Neural cell (in vitro differentiated cells): ENCODE data around the gene EXTL1. TPM values are rescaled to one million over a fixed set of nuclear protein-coding genes. Genes with fewer than 3 reads are reported as not detected.

Experiments used
- H2AFZ ChIP-seq: fragments of 200-600, 300-800 bp; sonication (generic), shearing (Covaris generic); 2 replicates; pipeline ENCODE4 v1.6.0; 2014; ENCODE audit warnings: low read depth, mild to moderate bottlenecking, antibody characterized with exemption, low read length, moderate library complexity
- H3F3A ChIP-seq: fragments of 200-600 bp; shearing (Covaris generic); 2 replicates; pipeline ENCODE4 v1.6.1; 2016; ENCODE audit warnings: mild to moderate bottlenecking, moderate library complexity, mixed read lengths, antibody characterized with exemption, low read length; ENCODE audit not compliant: insufficient read depth, poor library complexity, severe bottlenecking
- H3K27ac ChIP-seq: fragments of 200-600, 300-800 bp; sonication (generic), shearing (Covaris generic); 2 replicates; pipeline ENCODE4 v1.5.1; 2014; ENCODE audit warnings: mild to moderate bottlenecking, low read length, moderate library complexity
- H3K27me3 ChIP-seq: fragments of 300-800, 200-600 bp; sonication (generic), shearing (Covaris generic); 2 replicates; pipeline ENCODE4 v1.6.0; 2014; ENCODE audit warnings: mild to moderate bottlenecking, low read depth, low read length, moderate library complexity; ENCODE audit not compliant: insufficient read depth
- H3K36me3 ChIP-seq: fragments of 300-800, 200-600 bp; sonication (generic), shearing (Covaris generic); 2 replicates; pipeline ENCODE4 v1.5.1; 2014; ENCODE audit warnings: mild to moderate bottlenecking, antibody characterized with exemption, low read length, moderate library complexity; ENCODE audit not compliant: insufficient read depth
- H3K4me2 ChIP-seq: fragments of 300-800, 200-600 bp; sonication (generic), shearing (Covaris generic); 2 replicates; pipeline ENCODE4 v1.6.0; 2014; ENCODE audit warnings: mild to moderate bottlenecking, low read length
- H3K4me3 ChIP-seq: fragments of 300-800, 200-600 bp; sonication (generic), shearing (Covaris generic); 2 replicates; pipeline ENCODE4 v1.5.1; 2014; ENCODE audit warnings: mild to moderate bottlenecking, low read length, moderate library complexity
- H3K79me2 ChIP-seq: fragments of 200-600 bp; shearing (Covaris generic); replicated peaks from 2 replicates; pipeline ENCODE4 v1.6.0; 2014; ENCODE audit warnings: mild to moderate bottlenecking, low read length, moderate library complexity; ENCODE audit not compliant: insufficient read depth
- H3K9ac ChIP-seq: fragments of 300-800, 200-600 bp; sonication (generic), shearing (Covaris generic); 2 replicates; pipeline ENCODE4 v1.6.1; 2016; ENCODE audit warnings: mild to moderate bottlenecking, low read length, mixed read lengths
- H3K9me2 ChIP-seq: fragments of 200-600 bp; shearing (Covaris generic); 2 replicates; pipeline ENCODE4 v1.6.1; 2016; ENCODE audit warnings: mild to moderate bottlenecking, low read length, mixed read lengths; ENCODE audit not compliant: insufficient read depth
- H3K9me3 ChIP-seq: fragments of 200-600, 300-800 bp; sonication (generic), shearing (Covaris generic); 2 replicates; pipeline ENCODE4 v1.6.1; 2016; ENCODE audit warnings: mild to moderate bottlenecking, mixed run types, low read length, moderate library complexity, mixed read lengths
- H4K20me1 ChIP-seq: fragments of 200-600 bp; shearing (Covaris generic); 2 replicates; pipeline ENCODE4 v1.6.1; 2016; ENCODE audit warnings: mild to moderate bottlenecking, mixed run types; ENCODE audit not compliant: insufficient read depth
- EP300 ChIP-seq: fragments of 450-650 bp; conservative IDR thresholded peaks from 2 replicates; pipeline ENCODE4 v1.6.1; 2014; ENCODE audit warnings: antibody characterized with exemption, mild to moderate bottlenecking, moderate library complexity; ENCODE audit not compliant: poor library complexity, severe bottlenecking
- EZH2 ChIP-seq: fragments of 200-600, 300-800 bp; shearing (Covaris generic), sonication (generic); IDR thresholded peaks from 2 replicates; pipeline ENCODE4 v1.6.1; 2014; ENCODE audit warnings: antibody characterized with exemption, low read length, borderline replicate concordance, mild to moderate bottlenecking; ENCODE audit not compliant: insufficient read depth, poor library complexity, severe bottlenecking
- MXI1 ChIP-seq: fragments of 450-650 bp; conservative IDR thresholded peaks from 2 replicates; pipeline ENCODE4 v1.6.1; 2014; ENCODE audit warnings: antibody characterized with exemption, mild to moderate bottlenecking; ENCODE audit not compliant: poor library complexity, severe bottlenecking
- POLR2AphosphoS5 ChIP-seq: IDR thresholded peaks from 2 replicates; pipeline ENCODE4 v1.6.1; 2012
- RAD21 ChIP-seq: fragments of 450-650 bp; conservative IDR thresholded peaks from 2 replicates; pipeline ENCODE4 v1.6.1; 2014; ENCODE audit warnings: antibody characterized with exemption, mild to moderate bottlenecking, moderate library complexity
- SMC3 ChIP-seq: fragments of 450-650 bp; conservative IDR thresholded peaks from 2 replicates; pipeline ENCODE4 v1.6.1; 2014; ENCODE audit warnings: antibody characterized with exemption, mild to moderate bottlenecking, moderate library complexity; ENCODE audit not compliant: poor library complexity
- TAF1 ChIP-seq: IDR thresholded peaks from 2 replicates; pipeline ENCODE4 v1.6.1; 2012; ENCODE audit warnings: low read depth
- polyA plus RNA-seq: library from polyadenylated mRNA; depleted of rRNA; stranded (reverse); fragments of >200 nt; gene quantifications from 2 replicates; pipeline ENCODE4 v1.2.3, GENCODE V29; 2014
- TF ChIP-seq, protein P1 (sequence below): IDR thresholded peaks from 2 replicates; pipeline ENCODE4 v1.6.1; 2012; ENCODE audit warnings: borderline replicate concordance
- TF ChIP-seq, protein P2 (sequence below): fragments of 450-650 bp; IDR thresholded peaks from 2 replicates; pipeline ENCODE4 v1.5.1; 2014; ENCODE audit warnings: antibody characterized with exemption, mild to moderate bottlenecking, moderate library complexity; ENCODE audit not compliant: poor library complexity, severe bottlenecking

EXTL1 gene
- polyA plus RNA-seq, 1 donor from 2014 or later: 2.7 TPM

DNA sequence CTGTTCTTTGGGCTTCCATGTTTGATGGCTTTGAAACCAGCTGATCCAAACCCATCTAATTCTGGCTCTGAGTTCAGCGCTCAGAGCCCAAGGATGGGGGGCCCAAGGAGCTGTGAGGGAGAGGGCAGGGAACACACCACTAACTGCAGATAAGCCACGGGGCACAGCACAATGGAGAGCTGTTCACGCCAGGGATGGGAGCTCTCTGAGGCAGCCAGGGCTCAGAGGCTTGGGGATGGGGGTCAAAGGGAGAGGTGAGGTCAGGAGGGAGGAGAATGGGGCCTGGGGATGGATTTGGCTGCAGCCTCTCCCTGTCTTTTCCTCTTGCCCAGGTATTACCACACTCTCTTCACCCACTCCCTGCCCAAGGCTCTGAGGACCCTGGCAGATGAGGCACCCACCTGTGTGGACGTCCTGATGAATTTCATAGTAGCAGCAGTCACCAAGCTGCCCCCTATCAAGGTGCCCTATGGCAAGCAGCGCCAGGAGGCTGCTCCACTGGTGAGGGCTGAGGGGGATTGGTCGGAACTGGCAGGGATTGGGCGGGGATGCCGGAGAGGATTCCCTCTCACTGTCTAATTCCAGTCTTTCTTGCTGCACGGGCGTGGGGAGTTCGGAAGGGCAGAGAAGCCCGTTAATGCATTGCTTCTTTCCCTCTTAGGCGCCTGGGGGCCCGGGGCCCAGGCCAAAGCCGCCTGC lies 13.1 kb downstream of the EXTL1 start:
- no peaks in the 10 kb centered on the region for H3F3A ChIP-seq
- peak overlapping the region; percentile 82 for H3K9ac ChIP-seq
- H3K79me2 ChIP-seq: no peaks in the 10 kb centered on the region
- H2AFZ ChIP-seq: peak overlapping the region; percentile 54
- H3K27ac ChIP-seq: no peak overlapping the region
- no peaks in the 10 kb centered on the region for H4K20me1 ChIP-seq
- no peaks in the 10 kb centered on the region for H3K27me3 ChIP-seq
- H3K36me3 ChIP-seq: no peaks in the 10 kb centered on the region
- TF ChIP-seq RAD21 (no peak), SMC3 (no peak), MXI1 (no peak), EP300 (no peak), POLR2AphosphoS5 (no peak), TAF1 (no peak)
- TF ChIP-seq, protein P1, sequence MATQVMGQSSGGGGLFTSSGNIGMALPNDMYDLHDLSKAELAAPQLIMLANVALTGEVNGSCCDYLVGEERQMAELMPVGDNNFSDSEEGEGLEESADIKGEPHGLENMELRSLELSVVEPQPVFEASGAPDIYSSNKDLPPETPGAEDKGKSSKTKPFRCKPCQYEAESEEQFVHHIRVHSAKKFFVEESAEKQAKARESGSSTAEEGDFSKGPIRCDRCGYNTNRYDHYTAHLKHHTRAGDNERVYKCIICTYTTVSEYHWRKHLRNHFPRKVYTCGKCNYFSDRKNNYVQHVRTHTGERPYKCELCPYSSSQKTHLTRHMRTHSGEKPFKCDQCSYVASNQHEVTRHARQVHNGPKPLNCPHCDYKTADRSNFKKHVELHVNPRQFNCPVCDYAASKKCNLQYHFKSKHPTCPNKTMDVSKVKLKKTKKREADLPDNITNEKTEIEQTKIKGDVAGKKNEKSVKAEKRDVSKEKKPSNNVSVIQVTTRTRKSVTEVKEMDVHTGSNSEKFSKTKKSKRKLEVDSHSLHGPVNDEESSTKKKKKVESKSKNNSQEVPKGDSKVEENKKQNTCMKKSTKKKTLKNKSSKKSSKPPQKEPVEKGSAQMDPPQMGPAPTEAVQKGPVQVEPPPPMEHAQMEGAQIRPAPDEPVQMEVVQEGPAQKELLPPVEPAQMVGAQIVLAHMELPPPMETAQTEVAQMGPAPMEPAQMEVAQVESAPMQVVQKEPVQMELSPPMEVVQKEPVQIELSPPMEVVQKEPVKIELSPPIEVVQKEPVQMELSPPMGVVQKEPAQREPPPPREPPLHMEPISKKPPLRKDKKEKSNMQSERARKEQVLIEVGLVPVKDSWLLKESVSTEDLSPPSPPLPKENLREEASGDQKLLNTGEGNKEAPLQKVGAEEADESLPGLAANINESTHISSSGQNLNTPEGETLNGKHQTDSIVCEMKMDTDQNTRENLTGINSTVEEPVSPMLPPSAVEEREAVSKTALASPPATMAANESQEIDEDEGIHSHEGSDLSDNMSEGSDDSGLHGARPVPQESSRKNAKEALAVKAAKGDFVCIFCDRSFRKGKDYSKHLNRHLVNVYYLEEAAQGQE: no peak
- TF ChIP-seq, protein P2, sequence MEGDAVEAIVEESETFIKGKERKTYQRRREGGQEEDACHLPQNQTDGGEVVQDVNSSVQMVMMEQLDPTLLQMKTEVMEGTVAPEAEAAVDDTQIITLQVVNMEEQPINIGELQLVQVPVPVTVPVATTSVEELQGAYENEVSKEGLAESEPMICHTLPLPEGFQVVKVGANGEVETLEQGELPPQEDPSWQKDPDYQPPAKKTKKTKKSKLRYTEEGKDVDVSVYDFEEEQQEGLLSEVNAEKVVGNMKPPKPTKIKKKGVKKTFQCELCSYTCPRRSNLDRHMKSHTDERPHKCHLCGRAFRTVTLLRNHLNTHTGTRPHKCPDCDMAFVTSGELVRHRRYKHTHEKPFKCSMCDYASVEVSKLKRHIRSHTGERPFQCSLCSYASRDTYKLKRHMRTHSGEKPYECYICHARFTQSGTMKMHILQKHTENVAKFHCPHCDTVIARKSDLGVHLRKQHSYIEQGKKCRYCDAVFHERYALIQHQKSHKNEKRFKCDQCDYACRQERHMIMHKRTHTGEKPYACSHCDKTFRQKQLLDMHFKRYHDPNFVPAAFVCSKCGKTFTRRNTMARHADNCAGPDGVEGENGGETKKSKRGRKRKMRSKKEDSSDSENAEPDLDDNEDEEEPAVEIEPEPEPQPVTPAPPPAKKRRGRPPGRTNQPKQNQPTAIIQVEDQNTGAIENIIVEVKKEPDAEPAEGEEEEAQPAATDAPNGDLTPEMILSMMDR: no peak
- peak overlapping the region; percentile 93 for H3K4me3 ChIP-seq
- no peaks in the 10 kb centered on the region for H3K9me2 ChIP-seq
- H3K4me2 ChIP-seq: peak overlapping the region; percentile 42
- H3K9me3 ChIP-seq: no peaks in the 10 kb centered on the region

DNA sequence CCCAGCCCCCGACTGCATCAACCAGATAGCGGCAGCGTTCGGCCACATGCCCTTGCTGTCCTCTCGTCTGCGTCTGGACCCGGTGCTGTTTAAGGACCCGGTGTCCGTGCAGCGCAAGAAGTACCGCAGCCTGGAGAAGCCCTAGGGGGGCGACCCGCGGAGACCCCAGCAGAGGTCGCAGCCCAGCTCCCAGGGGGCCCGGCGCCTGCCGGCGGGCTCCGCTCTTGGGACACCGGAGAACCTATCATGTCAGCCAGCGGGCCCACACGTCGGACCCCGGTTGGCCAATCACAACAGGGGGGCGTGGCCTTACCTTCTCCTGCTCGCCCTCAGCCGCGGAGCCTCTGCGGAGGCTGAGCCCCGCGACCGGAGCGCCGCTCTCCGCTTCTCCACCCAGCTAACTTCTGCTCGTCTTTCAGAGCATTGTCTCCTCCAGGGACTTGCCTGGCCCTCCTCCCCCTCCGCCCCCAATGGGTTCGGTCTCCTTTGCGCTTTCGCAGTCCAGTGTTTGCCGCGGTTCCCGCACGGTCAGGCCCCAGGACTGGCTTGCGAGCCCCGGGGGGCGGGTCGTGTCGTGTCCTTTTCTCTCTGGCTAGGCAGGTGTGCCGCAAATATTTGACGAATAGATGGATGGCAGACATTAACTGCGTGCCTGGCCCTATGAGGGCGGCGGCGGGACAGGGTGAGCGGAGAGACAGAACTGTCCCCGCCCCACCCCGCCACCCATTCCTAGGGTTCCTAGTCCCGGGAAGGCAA lies 13.8 kb downstream of the EXTL1 start:
- TF ChIP-seq MXI1: peak; percentile 33
- TF ChIP-seq EP300: peak; percentile 48
- TF ChIP-seq TAF1: no peak
- no peak for TF ChIP-seq EZH2
- TF ChIP-seq, protein P2: peak; percentile 33
- TF ChIP-seq RAD21: no peak
- TF ChIP-seq POLR2AphosphoS5: peak; percentile 85
- TF ChIP-seq, protein P1: no peak
- TF ChIP-seq SMC3: no peak
- Histone ChIP-seq H3K79me2 (no peaks in the 10 kb centered on the region), H3K27ac (peak overlapping the region; percentile 73), H3K9me3 (no peaks in the 10 kb centered on the region), H4K20me1 (no peaks in the 10 kb centered on the region), H3K4me2 (peak overlapping the region; percentile 56), H3K4me3 (peak overlapping the region; percentile 93), H3K36me3 (no peaks in the 10 kb centered on the region), H2AFZ (peak overlapping the region; percentile 94), H3K9me2 (no peaks in the 10 kb centered on the region), H3F3A (no peaks in the 10 kb centered on the region), H3K9ac (peak overlapping the region; percentile 82), H3K27me3 (no peaks in the 10 kb centered on the region)
